H9 (cell line): ENCODE results near the gene MMS19. TPM values are rescaled to one million over a fixed set of nuclear protein-coding genes. Genes with fewer than 3 reads are reported as not detected.

Source experiments
- DNase-seq: peaks from one replicate; pipeline ENCODE4 v3.0.0-alpha.2; 2017
- H2AFZ ChIP-seq: one replicate; pipeline ENCODE4 v1.6.1; 2013; ENCODE audit warnings: mild to moderate bottlenecking, low read length, control low read depth, moderate library complexity
- H2AK5ac ChIP-seq: 2 replicates; pipeline ENCODE4 v1.6.1; 2013; ENCODE audit warnings: low read length, control low read depth, mixed read lengths; ENCODE audit not compliant: insufficient read length
- H2BK120ac ChIP-seq: one replicate; pipeline ENCODE4 v1.6.1; 2013; ENCODE audit warnings: low read depth, mild to moderate bottlenecking, low read length, control low read depth, inconsistent platforms; ENCODE audit not compliant: poor library complexity, severe bottlenecking
- H2BK12ac ChIP-seq: 2 replicates; pipeline ENCODE4 v1.6.1; 2013; ENCODE audit warnings: low read length, control low read depth, mixed read lengths, low read depth; ENCODE audit not compliant: insufficient read length
- H2BK15ac ChIP-seq: 2 replicates; pipeline ENCODE4 v1.6.1; 2013; ENCODE audit warnings: low read depth, low read length, control low read depth
- H2BK20ac ChIP-seq: one replicate; pipeline ENCODE4 v1.6.1; 2013; ENCODE audit warnings: low read depth, mild to moderate bottlenecking, low read length, control low read depth, inconsistent platforms; ENCODE audit not compliant: poor library complexity, severe bottlenecking
- H2BK5ac ChIP-seq: 2 replicates; pipeline ENCODE4 v1.6.1; 2013; ENCODE audit warnings: low read length, control low read depth, mixed read lengths; ENCODE audit not compliant: insufficient read length
- H3K14ac ChIP-seq: 2 replicates; pipeline ENCODE4 v1.6.1; 2013; ENCODE audit warnings: low read length, control low read depth; ENCODE audit not compliant: insufficient read depth
- H3K18ac ChIP-seq: 2 replicates; pipeline ENCODE4 v1.6.1; 2013; ENCODE audit warnings: low read depth, mild to moderate bottlenecking, mixed read lengths, low read length, control low read depth; ENCODE audit not compliant: insufficient read length
- H3K23ac ChIP-seq: 2 replicates; pipeline ENCODE4 v1.6.1; 2013; ENCODE audit warnings: low read length, control low read depth, mixed read lengths, low read depth; ENCODE audit not compliant: insufficient read length
- H3K23me2 ChIP-seq: 2 replicates; pipeline ENCODE4 v1.6.1; 2013; ENCODE audit warnings: low read depth, mild to moderate bottlenecking, mixed read lengths, low read length, control low read depth; ENCODE audit not compliant: insufficient read length, poor library complexity, severe bottlenecking
- H3K27ac ChIP-seq: 2 replicates; pipeline ENCODE4 v1.5.1; 2013; ENCODE audit warnings: low read length, control low read depth, mixed read lengths, low read depth; ENCODE audit not compliant: insufficient read length
- H3K27me3 ChIP-seq: 2 replicates; pipeline ENCODE4 v1.6.1; 2013; ENCODE audit warnings: low read length, control low read depth, inconsistent platforms; ENCODE audit not compliant: insufficient read depth
- H3K4ac ChIP-seq: 2 replicates; pipeline ENCODE4 v1.6.1; 2013; ENCODE audit warnings: low read depth, mild to moderate bottlenecking, control low read depth, inconsistent platforms, low read length, moderate library complexity
- H3K4me1 ChIP-seq: 2 replicates; pipeline ENCODE4 v1.6.1; 2013; ENCODE audit warnings: low read length, control low read depth, inconsistent platforms; ENCODE audit not compliant: insufficient read depth
- H3K4me2 ChIP-seq: 2 replicates; pipeline ENCODE4 v1.6.1; 2013; ENCODE audit warnings: low read length, control low read depth, mixed read lengths; ENCODE audit not compliant: insufficient read length, insufficient read depth
- H3K56ac ChIP-seq: 2 replicates; pipeline ENCODE4 v1.6.1; 2013; ENCODE audit warnings: low read depth, mild to moderate bottlenecking, mixed read lengths, low read length, control low read depth; ENCODE audit not compliant: insufficient read length
- H3K79me1 ChIP-seq: 2 replicates; pipeline ENCODE4 v1.6.1; 2013; ENCODE audit warnings: low read depth, mild to moderate bottlenecking, moderate library complexity, low read length, control low read depth, inconsistent platforms; ENCODE audit not compliant: insufficient read depth, poor library complexity, severe bottlenecking
- H3K79me2 ChIP-seq: 2 replicates; pipeline ENCODE4 v1.6.1; 2013; ENCODE audit warnings: low read length, control low read depth, inconsistent platforms; ENCODE audit not compliant: insufficient read depth
- H3K9ac ChIP-seq: 2 replicates; pipeline ENCODE4 v1.6.1; 2013; ENCODE audit warnings: low read length, control low read depth, mixed read lengths; ENCODE audit not compliant: insufficient read length; ENCODE audit errors: extremely low read depth
- H3K9me3 ChIP-seq: one replicate; pipeline ENCODE4 v1.6.1; 2013; ENCODE audit warnings: low read depth, low read length, inconsistent platforms; ENCODE audit not compliant: control insufficient read depth
- H3T11ph ChIP-seq: one replicate; pipeline ENCODE4 v1.6.1; 2013; ENCODE audit warnings: mild to moderate bottlenecking, low read length, control low read depth, inconsistent platforms
- H4K20me1 ChIP-seq: one replicate; pipeline ENCODE4 v1.6.1; 2013; ENCODE audit not compliant: control insufficient read depth, insufficient read length, insufficient read depth
- H4K5ac ChIP-seq: 2 replicates; pipeline ENCODE4 v1.6.1; 2013; ENCODE audit warnings: low read depth, mild to moderate bottlenecking, mixed read lengths, low read length, control low read depth; ENCODE audit not compliant: insufficient read length
- H4K8ac ChIP-seq: replicated peaks from 2 replicates; pipeline ENCODE4 v1.6.1; 2013; ENCODE audit warnings: low read length, control low read depth, mixed read lengths, low read depth; ENCODE audit not compliant: insufficient read length
- H4K91ac ChIP-seq: 2 replicates; pipeline ENCODE4 v1.6.1; 2013; ENCODE audit warnings: low read depth, mild to moderate bottlenecking, moderate library complexity, mixed read lengths, low read length, control low read depth; ENCODE audit not compliant: insufficient read length
- H3K27ac Mint-ChIP-seq, 3 experiments: 2 replicates in 2 of 3; 3 replicates in 1 of 3; pipeline ENCODE4 v1.8.0; 2020 to 2021; ENCODE audit warnings: mixed read lengths in 3 of 3, mild to moderate bottlenecking in 1 of 3, moderate library complexity in 1 of 3
- H3K27me3 Mint-ChIP-seq: 2 replicates; pipeline ENCODE4 v1.8.0; 2021; ENCODE audit warnings: low read depth, mild to moderate bottlenecking, moderate library complexity, mixed read lengths
- H3K36me3 Mint-ChIP-seq, 3 experiments: 2 replicates in 2 of 3; 3 replicates in 1 of 3; pipeline ENCODE4 v1.8.0; 2020 to 2021; ENCODE audit warnings: low read depth in 3 of 3, mixed read lengths in 3 of 3; ENCODE audit not compliant: insufficient read depth in 1 of 3
- H3K4me1 Mint-ChIP-seq, 2 experiments: 2 replicates each; pipeline ENCODE4 v1.8.0; 2020; ENCODE audit warnings: mixed read lengths in 2 of 2
- H3K4me3 Mint-ChIP-seq, 2 experiments: 2 replicates in 1 of 2; 3 replicates in 1 of 2; pipeline ENCODE4 v1.8.0; 2020 to 2021; ENCODE audit warnings: mild to moderate bottlenecking in 2 of 2, mixed read lengths in 2 of 2, moderate library complexity in 1 of 2
- H3K9me3 Mint-ChIP-seq, 2 experiments: 2 replicates in 1 of 2; 3 replicates in 1 of 2; pipeline ENCODE4 v1.8.0; 2020; ENCODE audit warnings: mild to moderate bottlenecking in 2 of 2, mixed read lengths in 2 of 2, moderate library complexity in 1 of 2
- WGBS: extraction: QIAGEN DNeasy Blood & Tissue Kit; methylation state at CpG from one replicate; pipeline ENCODE4 v1.1.7; 2013; ENCODE audit warnings: missing lambda C conversion rate, low lambda C conversion rate, mixed read lengths; ENCODE audit not compliant: insufficient read length; ENCODE audit errors: extremely low coverage; 5-methylcytosine and 5-hydroxymethylcytosine counted together
- total RNA-seq: library from RNA; stranded (reverse); gene quantifications from 2 replicates; pipeline ENCODE4 v1.2.1, GENCODE V29; 2021
- TF ChIP-seq, protein P1 (sequence below): fragments of 200-600 bp; sonication (generic); conservative IDR thresholded peaks from 3 replicates; pipeline ENCODE4 v1.8.0; 2021; ENCODE audit warnings: antibody characterized with exemption, mild to moderate bottlenecking

Gene MMS19
- total RNA-seq, 1 experiment from 2014 or later = 102 TPM

DNA sequence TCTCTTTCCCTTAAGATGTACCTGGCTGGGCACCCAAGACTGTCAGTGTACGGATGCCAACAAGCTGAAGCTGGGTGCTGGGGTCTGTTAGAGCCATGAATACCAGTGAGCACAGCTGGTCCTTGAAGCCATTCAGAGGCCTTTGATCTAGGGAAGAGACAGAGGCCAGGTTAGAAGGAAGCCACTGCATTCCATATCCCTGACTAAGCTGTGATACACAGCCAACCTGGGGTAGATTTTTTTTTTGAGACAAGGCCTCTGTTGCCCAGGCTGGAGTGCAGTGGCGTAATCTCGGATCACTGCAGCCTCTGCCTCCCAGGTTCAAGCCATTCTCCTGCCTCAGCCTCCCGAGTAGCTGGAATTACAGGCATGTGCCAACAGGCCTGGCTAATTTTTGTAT, 31.5 kb downstream of the MMS19 start:
- no peak overlapping the region for H3K27ac ChIP-seq
- H4K91ac ChIP-seq = no peak overlapping the region
- no peaks in the 10 kb centered on the region for H3K4me1 ChIP-seq
- no peak overlapping the region for H4K8ac ChIP-seq
- WGBS = no CpG with 5 or more reads among the region's 4 CpGs
- H2AFZ ChIP-seq = no peak overlapping the region
- H3K4me2 ChIP-seq = no peak overlapping the region
- no peak overlapping the region for H2BK15ac ChIP-seq
- H3K18ac ChIP-seq = no peak overlapping the region
- no peak overlapping the region for H3T11ph ChIP-seq
- Mint-ChIP-seq H3K27me3 (no peaks in the 10 kb centered on the region), H3K4me3 (no peak overlapping the region), H3K9me3 (no peaks in the 10 kb centered on the region), H3K27ac (no peak overlapping the region), H3K36me3 (peaks cover 26 to 85% (median 66%) of the 10 kb centered on the region in 3 experiments), H3K4me1 (no peaks in the 10 kb centered on the region)
- H3K23ac ChIP-seq = no peak overlapping the region
- no peaks in the 10 kb centered on the region for H3K23me2 ChIP-seq
- TF ChIP-seq, protein P1, sequence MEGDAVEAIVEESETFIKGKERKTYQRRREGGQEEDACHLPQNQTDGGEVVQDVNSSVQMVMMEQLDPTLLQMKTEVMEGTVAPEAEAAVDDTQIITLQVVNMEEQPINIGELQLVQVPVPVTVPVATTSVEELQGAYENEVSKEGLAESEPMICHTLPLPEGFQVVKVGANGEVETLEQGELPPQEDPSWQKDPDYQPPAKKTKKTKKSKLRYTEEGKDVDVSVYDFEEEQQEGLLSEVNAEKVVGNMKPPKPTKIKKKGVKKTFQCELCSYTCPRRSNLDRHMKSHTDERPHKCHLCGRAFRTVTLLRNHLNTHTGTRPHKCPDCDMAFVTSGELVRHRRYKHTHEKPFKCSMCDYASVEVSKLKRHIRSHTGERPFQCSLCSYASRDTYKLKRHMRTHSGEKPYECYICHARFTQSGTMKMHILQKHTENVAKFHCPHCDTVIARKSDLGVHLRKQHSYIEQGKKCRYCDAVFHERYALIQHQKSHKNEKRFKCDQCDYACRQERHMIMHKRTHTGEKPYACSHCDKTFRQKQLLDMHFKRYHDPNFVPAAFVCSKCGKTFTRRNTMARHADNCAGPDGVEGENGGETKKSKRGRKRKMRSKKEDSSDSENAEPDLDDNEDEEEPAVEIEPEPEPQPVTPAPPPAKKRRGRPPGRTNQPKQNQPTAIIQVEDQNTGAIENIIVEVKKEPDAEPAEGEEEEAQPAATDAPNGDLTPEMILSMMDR = no peak
- no peak overlapping the region for H2BK20ac ChIP-seq
- no peak overlapping the region for H3K9ac ChIP-seq
- H2BK5ac ChIP-seq = no peak overlapping the region
- no peaks in the 10 kb centered on the region for H3K79me2 ChIP-seq
- H3K14ac ChIP-seq = no peak overlapping the region
- no peak for DNase-seq
- H3K56ac ChIP-seq = no peak overlapping the region
- no peak overlapping the region for H2BK12ac ChIP-seq
- H2AK5ac ChIP-seq = no peak overlapping the region
- H3K27me3 ChIP-seq = no peaks in the 10 kb centered on the region
- no peak overlapping the region for H4K5ac ChIP-seq
- no peaks in the 10 kb centered on the region for H3K79me1 ChIP-seq
- no peaks in the 10 kb centered on the region for H3K9me3 ChIP-seq
- H2BK120ac ChIP-seq = no peak overlapping the region
- no peaks in the 10 kb centered on the region for H4K20me1 ChIP-seq
- no peak overlapping the region for H3K4ac ChIP-seq
